GM23248 (cell line): Measurements from ENCODE around the gene ADGRV1.

Experiments used
- EZH2 ChIP-seq: fragments of 200-600 bp; sonication (generic); IDR thresholded peaks from 2 replicates; pipeline ENCODE4 v1.6.1; 2018; ENCODE audit warnings: antibody characterized with exemption, mild to moderate bottlenecking; ENCODE audit not compliant: insufficient read depth, poor library complexity, severe bottlenecking
- EZH2phosphoT487 ChIP-seq: fragments of 200-600 bp; sonication (generic); IDR thresholded peaks from 2 replicates; pipeline ENCODE4 v1.6.1; 2018; ENCODE audit warnings: antibody characterized with exemption, moderate library complexity, mild to moderate bottlenecking, low read depth; ENCODE audit not compliant: insufficient read depth

GRCh38 chr5:90602681-90603080, 44.1 kb downstream of the ADGRV1 start:
- TF ChIP-seq EZH2 (no peak), EZH2phosphoT487 (no peak)
